WTC11 (cell line): ENCODE measurements around the gene OR14A16.

Experiments
- E2F4 ChIP-seq: sonication (generic); formaldehyde crosslinking; IDR thresholded peaks from 2 replicates; pipeline ENCODE4 v1.8.1; 2022; ENCODE audit warnings: low read depth, mild to moderate bottlenecking, moderate library complexity, missing genetic modification reagents, borderline replicate concordance
- FOXK1 ChIP-seq: sonication (generic); formaldehyde crosslinking; IDR thresholded peaks from 2 replicates; pipeline ENCODE4 v1.8.0; 2022; ENCODE audit warnings: mild to moderate bottlenecking, moderate library complexity, missing genetic modification reagents
- KAT7 ChIP-seq: sonication (generic); formaldehyde crosslinking; IDR thresholded peaks from 2 replicates; pipeline ENCODE4 v1.8.1; 2023; ENCODE audit warnings: missing genetic modification reagents, mild to moderate bottlenecking, borderline replicate concordance
- SMAD3 ChIP-seq: sonication (generic); formaldehyde crosslinking; IDR thresholded peaks from 2 replicates; pipeline ENCODE4 v1.8.0; 2022; ENCODE audit warnings: missing genetic modification reagents, mild to moderate bottlenecking, borderline replicate concordance
- TF ChIP-seq, protein P1 (sequence below): sonication (generic); formaldehyde crosslinking; IDR thresholded peaks from 2 replicates; pipeline ENCODE4 v1.8.0; 2022; ENCODE audit warnings: mild to moderate bottlenecking, missing genetic modification reagents

DNA sequence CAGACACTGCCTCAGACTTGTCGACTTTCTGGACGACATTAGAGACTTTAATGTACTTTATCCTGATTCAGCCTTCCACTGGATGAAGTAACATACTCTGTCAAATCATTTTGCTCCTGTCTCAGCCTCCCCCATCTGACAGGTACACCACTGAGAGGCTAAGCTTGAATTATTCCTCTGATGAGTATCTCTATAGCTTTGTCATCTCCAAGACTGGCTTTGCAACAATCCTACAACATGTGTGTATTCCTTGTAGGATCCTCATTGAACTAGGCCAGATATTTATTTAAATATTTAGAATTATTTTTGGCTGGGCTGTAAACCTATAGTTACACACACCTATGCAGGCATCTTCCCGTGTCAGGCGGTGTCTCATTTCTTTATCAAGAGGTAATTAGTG is 32.0 kb upstream of the OR14A16 start:
- TF ChIP-seq SMAD3 (CRISPR knock-in tag) (no peak), KAT7 (CRISPR knock-in tag) (no peak), E2F4 (CRISPR knock-in tag) (no peak), FOXK1 (CRISPR knock-in tag) (no peak)
- TF ChIP-seq, protein P1, sequence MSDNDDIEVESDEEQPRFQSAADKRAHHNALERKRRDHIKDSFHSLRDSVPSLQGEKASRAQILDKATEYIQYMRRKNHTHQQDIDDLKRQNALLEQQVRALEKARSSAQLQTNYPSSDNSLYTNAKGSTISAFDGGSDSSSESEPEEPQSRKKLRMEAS (CRISPR knock-in tag), result no peak
